Colonic mucosa (tissue), 4 donors: Measurements from ENCODE around the gene GALNT9. TPM values are rescaled to one million over a fixed set of nuclear protein-coding genes. Genes with fewer than 3 reads are reported as not detected.
"Not testable (repeated sequence)": the region's sequence is repeated elsewhere in the genome, so short reads cannot be mapped to it uniquely, and the experiment has no call there.

Experiments used
- DNase-seq: peaks from one replicate; pipeline ENCODE4 v3.0.0-alpha.2; 2020
- H3K27ac ChIP-seq: fragments of 200-600 bp; one replicate; pipeline ENCODE4 v1.8.0; 2021
- H3K27me3 ChIP-seq: fragments of 200-600 bp; one replicate; pipeline ENCODE4 v1.8.0; 2021
- H3K36me3 ChIP-seq: fragments of 200-600 bp; one replicate; pipeline ENCODE4 v1.8.0; 2021
- H3K4me1 ChIP-seq: fragments of 200-600 bp; one replicate; pipeline ENCODE4 v1.8.0; 2021; ENCODE audit warnings: mild to moderate bottlenecking
- H3K4me3 ChIP-seq: fragments of 200-600 bp; one replicate; pipeline ENCODE4 v1.8.0; 2021
- H3K9ac ChIP-seq, 2 donors: one replicate each; pipeline ENCODE4 v1.7.0; 2013; ENCODE audit warnings: control low read depth in 2 of 2, low read depth in 2 of 2, low read length in 2 of 2
- H3K9me3 ChIP-seq: fragments of 200-600 bp; one replicate; pipeline ENCODE4 v1.8.0; 2021
- intact Hi-C: fragments of 100-400 bp; cut with DNase I; formaldehyde crosslinking; loops from one replicate; pipeline ENCODE4 v1.14.1; 2022
- total RNA-seq, 2 donors: library from RNA; stranded (reverse); fragmentation: NEBNext Ultra II Directional in 1 of 2; extraction: Animal tissue kit (Norgen Biotek cat#: 25700) in 1 of 2; gene quantifications; one replicate each; pipeline ENCODE4 v1.2.1, GENCODE V29; 2021
- TF ChIP-seq, protein P1 (sequence below): fragments of 200-600 bp; IDR thresholded peaks from one replicate; pipeline ENCODE4 v1.8.0; 2022; ENCODE audit warnings: antibody characterized with exemption, mild to moderate bottlenecking
- donor health status: healthy.
- donor health status: DM: no; HTN: no; CAD: no.
- donor health status: DM: no; HTN: no; CAD: no.

GALNT9 gene
- total RNA-seq, 2 donors from 2014 or later = 0.45 TPM; not detected in 1

DNA sequence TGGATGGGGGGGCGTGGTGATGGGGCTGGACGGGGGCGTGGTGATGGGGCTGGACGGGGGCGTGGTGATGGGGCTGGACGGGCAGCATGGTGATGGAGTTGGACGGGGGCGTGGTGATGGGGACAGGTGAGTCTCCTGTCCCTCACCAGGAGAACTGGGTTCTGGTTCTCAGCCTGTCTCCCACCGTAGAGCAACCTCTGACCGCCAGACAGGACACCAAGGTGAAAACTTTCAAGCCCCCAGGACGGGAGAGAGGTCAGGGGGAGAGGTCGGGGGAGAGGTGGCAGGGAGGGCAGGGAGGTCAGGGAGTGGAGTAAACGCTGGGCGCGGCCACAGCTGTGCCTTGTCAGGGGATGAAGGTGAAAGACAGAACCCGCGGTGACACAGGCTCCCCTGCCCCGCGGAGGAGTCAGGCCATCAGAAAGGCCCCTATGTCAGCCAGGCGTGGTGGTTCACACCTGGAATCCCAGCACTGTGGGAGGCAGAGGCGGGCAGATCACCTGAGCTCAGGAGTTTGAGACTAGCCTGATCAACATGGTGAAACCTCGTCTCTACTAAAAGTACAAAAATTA is 84.6 kb downstream of the GALNT9 start:
- Histone ChIP-seq H3K9ac (no peak overlapping the region), H3K4me1 (no peaks in the 10 kb centered on the region), H3K9me3 (no peaks in the 10 kb centered on the region), H3K27me3 (no peaks in the 10 kb centered on the region), H3K27ac (no peak overlapping the region), H3K4me3 (no peak overlapping the region), H3K36me3 (no peaks in the 10 kb centered on the region)
- DNase-seq = no peak
- intact Hi-C loops = no loop called here
- TF ChIP-seq, protein P1, sequence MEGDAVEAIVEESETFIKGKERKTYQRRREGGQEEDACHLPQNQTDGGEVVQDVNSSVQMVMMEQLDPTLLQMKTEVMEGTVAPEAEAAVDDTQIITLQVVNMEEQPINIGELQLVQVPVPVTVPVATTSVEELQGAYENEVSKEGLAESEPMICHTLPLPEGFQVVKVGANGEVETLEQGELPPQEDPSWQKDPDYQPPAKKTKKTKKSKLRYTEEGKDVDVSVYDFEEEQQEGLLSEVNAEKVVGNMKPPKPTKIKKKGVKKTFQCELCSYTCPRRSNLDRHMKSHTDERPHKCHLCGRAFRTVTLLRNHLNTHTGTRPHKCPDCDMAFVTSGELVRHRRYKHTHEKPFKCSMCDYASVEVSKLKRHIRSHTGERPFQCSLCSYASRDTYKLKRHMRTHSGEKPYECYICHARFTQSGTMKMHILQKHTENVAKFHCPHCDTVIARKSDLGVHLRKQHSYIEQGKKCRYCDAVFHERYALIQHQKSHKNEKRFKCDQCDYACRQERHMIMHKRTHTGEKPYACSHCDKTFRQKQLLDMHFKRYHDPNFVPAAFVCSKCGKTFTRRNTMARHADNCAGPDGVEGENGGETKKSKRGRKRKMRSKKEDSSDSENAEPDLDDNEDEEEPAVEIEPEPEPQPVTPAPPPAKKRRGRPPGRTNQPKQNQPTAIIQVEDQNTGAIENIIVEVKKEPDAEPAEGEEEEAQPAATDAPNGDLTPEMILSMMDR = no peak

DNA sequence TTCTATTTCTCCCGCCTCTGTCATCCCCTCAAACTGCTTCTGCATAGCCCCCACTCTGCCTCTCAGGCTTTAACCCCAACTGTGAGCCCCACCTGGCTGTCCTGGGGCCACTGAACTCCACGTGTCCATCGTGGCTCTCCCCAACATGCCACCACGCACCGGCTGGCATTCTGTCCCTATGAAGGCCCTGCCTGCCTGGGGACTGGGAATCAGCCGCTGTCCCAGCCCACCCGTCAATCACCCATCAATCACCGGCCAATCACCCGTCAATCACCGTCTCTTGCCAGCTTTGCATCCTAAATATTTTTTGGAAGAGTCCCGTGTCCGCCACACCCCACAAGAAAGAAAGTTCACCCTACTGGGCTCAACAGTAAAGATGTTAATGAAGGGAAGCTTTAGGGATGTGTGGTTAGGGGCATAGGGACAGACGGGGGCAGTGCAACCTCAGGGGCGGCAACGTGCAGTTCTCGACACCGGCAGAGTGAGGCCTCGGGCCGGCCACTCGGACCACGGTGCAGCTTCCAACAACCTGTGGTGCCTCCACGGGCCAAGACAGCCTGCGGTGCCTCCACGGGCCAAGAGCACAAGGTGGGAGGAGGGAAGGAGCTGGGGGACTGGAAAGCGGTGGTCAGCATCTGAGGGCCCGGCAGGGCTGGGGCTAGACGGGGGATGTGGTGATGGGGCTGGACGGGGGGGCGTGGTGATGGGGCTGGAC is 85.6 kb downstream of the GALNT9 start:
- Histone ChIP-seq H3K27me3 (no peaks in the 10 kb centered on the region), H3K27ac (no peak overlapping the region), H3K4me1 (no peaks in the 10 kb centered on the region), H3K9ac (no peak overlapping the region), H3K9me3 (no peaks in the 10 kb centered on the region), H3K36me3 (no peaks in the 10 kb centered on the region), H3K4me3 (no peak overlapping the region)
- no peak for DNase-seq
- TF ChIP-seq, protein P1 = no peak
- intact Hi-C loops = no loop called here

DNA sequence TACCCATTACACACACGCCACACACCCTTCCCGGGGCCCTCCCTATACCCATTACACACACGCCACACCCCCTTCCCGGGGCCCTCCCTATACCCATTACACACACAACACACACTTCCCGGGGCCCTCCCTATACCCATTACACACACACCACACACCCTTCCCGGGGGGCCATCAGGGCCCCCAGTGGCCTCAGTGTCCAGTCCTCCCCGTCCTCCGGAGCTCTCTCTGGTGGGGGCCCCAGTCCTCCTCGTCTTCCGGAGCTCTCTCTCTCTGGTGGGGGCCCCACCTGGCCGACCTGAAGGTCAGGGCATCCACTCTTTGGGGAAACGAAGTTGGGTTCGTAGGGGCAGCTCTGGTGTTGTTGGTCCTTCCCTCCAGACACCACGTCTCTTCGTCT is 86.2 kb downstream of the GALNT9 start:
- H3K27ac ChIP-seq, H3K9ac ChIP-seq, intact Hi-C loops, H3K36me3 ChIP-seq, DNase-seq, H3K9me3 ChIP-seq, H3K27me3 ChIP-seq, H3K4me3 ChIP-seq, H3K4me1 ChIP-seq: not testable (repeated sequence)

DNA sequence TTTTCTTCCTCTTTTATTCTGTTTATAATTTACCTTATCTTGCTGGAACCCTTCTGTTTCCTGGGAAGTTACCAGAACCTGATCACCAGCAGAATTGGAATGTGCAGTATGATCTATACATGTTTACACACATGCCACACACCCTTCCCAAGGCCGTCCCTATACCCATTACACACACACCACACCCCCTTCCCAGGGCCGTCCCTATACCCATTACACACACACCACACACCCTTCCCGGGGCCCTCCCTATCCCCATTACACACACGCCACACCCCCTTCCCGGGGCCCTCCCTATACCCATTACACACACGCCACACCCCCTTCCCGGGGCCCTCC is 88.8 kb downstream of the GALNT9 start:
- H3K36me3 ChIP-seq, H3K4me1 ChIP-seq, H3K27me3 ChIP-seq, H3K4me3 ChIP-seq, DNase-seq, H3K27ac ChIP-seq, intact Hi-C loops, H3K9ac ChIP-seq, H3K9me3 ChIP-seq: not testable (repeated sequence)

DNA sequence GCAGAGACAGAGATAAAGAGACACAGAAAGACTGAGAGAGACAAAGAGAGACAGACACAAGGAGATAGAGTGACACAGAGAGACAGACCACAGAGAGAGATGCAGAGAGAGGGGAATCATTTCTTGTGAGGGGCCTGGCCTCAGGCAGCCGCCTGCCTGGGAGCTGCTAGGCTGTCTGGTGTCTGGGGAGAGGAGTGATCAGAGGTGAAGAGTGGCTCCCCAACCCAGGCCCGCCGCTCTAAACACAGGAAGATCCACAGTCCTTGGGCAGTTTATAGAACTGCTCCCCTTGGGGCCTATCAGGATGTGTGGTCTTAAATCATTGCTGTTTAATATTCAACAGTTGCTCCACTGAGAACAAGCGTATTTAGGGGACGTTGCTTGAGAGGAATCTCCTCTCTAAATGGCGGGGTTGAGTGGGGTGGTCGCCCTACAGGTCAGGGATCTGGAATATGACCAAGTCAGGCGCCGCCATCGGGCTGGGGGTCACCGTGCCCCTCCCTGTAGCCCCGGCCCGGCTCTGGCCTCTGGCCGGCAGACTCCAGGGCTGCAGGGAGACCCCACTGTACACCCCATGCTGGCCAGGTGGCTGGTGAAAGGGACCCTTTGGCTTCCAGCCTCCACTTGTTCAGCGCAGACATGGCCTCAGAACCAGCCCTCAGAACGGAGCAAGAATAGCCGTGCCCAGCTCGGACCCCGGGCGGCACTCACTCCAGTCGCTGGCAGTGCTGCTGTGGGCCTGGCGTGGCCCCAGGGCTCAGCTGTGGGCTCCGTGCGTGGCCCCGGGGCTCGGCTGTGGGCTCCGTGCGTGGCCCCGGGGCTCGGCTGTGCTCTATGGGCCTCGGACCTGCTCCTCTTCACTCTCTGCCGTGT is 89.4 kb downstream of the GALNT9 start:
- H3K4me1 ChIP-seq = no peaks in the 10 kb centered on the region
- H3K27ac ChIP-seq = no peak overlapping the region
- intact Hi-C loops = no loop called here
- no peaks in the 10 kb centered on the region for H3K36me3 ChIP-seq
- no peaks in the 10 kb centered on the region for H3K27me3 ChIP-seq
- no peaks in the 10 kb centered on the region for H3K9me3 ChIP-seq
- no peak for DNase-seq
- no peak overlapping the region for H3K9ac ChIP-seq
- H3K4me3 ChIP-seq = no peak overlapping the region
- TF ChIP-seq, protein P1 = no peak

DNA sequence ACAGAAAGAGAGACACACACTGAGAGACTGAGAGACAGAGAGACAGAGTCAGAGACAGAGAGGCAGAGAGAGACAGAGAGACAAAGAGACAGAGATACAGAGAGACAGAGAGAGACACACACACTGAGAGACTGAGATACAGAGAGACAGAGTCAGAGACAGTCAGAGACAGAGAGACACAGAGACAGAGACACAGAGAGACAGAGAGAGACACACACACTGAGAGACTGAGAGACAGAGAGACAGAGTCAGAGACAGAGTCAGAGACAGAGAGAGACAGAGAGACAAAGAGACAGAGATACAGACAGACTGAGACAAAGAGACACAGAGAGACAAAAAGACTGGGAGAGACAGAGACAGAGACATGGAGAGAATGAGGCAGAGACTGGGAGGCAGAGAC is 90.0 kb downstream of the GALNT9 start:
- Histone ChIP-seq H3K27me3 (no peaks in the 10 kb centered on the region), H3K4me1 (no peaks in the 10 kb centered on the region), H3K9me3 (no peaks in the 10 kb centered on the region), H3K36me3 (no peaks in the 10 kb centered on the region), H3K9ac (no peak overlapping the region), H3K4me3 (no peak overlapping the region), H3K27ac (no peak overlapping the region)
- DNase-seq = no peak
- TF ChIP-seq, protein P1 = no peak
- intact Hi-C loops = no loop called here
